NCI-H1694 treated with DMSO at 0.1 percent for 48 hours (cell line): ENCODE measurements around the gene ZFP64.
"Not testable (repeated sequence)": the region's sequence is repeated elsewhere in the genome, so short reads cannot be mapped to it uniquely, and the experiment has no call there.

Source experiments
- DNase-seq: peaks from one replicate; lab custom pipeline; 2025; lab: John Stamatoyannopoulos, UW

Gene ZFP64

GRCh38 chr20:52154575-52154974, 37.0 kb downstream of the ZFP64 start:
- no peak for DNase-seq

GRCh38 chr20:52153896-52154295, 37.7 kb downstream of the ZFP64 start:
- DNase-seq, result no peak

- DNase-seq, result no peak
Measured at GRCh38 chr20:52152921-52153320, 38.7 kb downstream of the ZFP64 start.

- DNase-seq, result no peak
Measured at GRCh38 chr20:52152416-52152815, 39.2 kb downstream of the ZFP64 start.

- DNase-seq, result peak; percentile 47
Measured at GRCh38 chr20:52150440-52151258, 40.9 kb downstream of the ZFP64 start.

GRCh38 chr20:52145587-52145986, 46.0 kb downstream of the ZFP64 start:
- DNase-seq, result no peak

- DNase-seq, result no peak
Measured at GRCh38 chr20:52143277-52143676, 48.3 kb downstream of the ZFP64 start.

GRCh38 chr20:52142757-52143156, 48.8 kb downstream of the ZFP64 start:
- no peak for DNase-seq

- DNase-seq, result no peak
Measured at GRCh38 chr20:52139986-52140385, 51.6 kb downstream of the ZFP64 start.

GRCh38 chr20:52137850-52138249, 53.7 kb downstream of the ZFP64 start:
- DNase-seq, result no peak

- not testable (repeated sequence) for DNase-seq
Measured at GRCh38 chr20:52133714-52134113, 57.9 kb downstream of the ZFP64 start.

- no peak for DNase-seq
Measured at GRCh38 chr20:52132337-52132736, 59.2 kb downstream of the ZFP64 start.

GRCh38 chr20:52131048-52131643, 60.4 kb downstream of the ZFP64 start:
- DNase-seq, result no peak

GRCh38 chr20:52130406-52130805, 61.2 kb downstream of the ZFP64 start:
- DNase-seq, result no peak

- DNase-seq, result no peak
Measured at GRCh38 chr20:52129611-52130010, 62.0 kb downstream of the ZFP64 start.

- no peak for DNase-seq
Measured at GRCh38 chr20:52127309-52127708, 64.3 kb downstream of the ZFP64 start.

- DNase-seq, result no peak
Measured at GRCh38 chr20:52124821-52125220, 66.8 kb downstream of the ZFP64 start.

- DNase-seq, result no peak
Measured at GRCh38 chr20:52118696-52119095, 72.9 kb downstream of the ZFP64 start.

GRCh38 chr20:52118016-52118623, 73.5 kb downstream of the ZFP64 start:
- DNase-seq, result no peak

GRCh38 chr20:52110456-52110855, 81.1 kb downstream of the ZFP64 start:
- DNase-seq, result no peak

GRCh38 chr20:52105442-52106422, 85.8 kb downstream of the ZFP64 start:
- DNase-seq, result no peak
